GM12878 (cell line): ENCODE data around the gene PGLYRP2. TPM values are rescaled to one million over a fixed set of nuclear protein-coding genes. Genes with fewer than 3 reads are reported as not detected.
A peak's percentile ranks its signal among the peaks of the same experiment; 100 is the strongest.

ENCODE experiments used
- ATF7 ChIP-seq: fragments of 450-650 bp; IDR thresholded peaks from 2 replicates; pipeline ENCODE4 v1.6.1; 2016; ENCODE audit warnings: low read depth, mild to moderate bottlenecking
- CBFB ChIP-seq: IDR thresholded peaks from 2 replicates; pipeline ENCODE4 v1.6.1; 2016; ENCODE audit warnings: antibody characterized with exemption, low read depth
- CREB1 ChIP-seq: IDR thresholded peaks from 2 replicates; pipeline ENCODE4 v1.6.1; 2012; ENCODE audit warnings: low read depth, mild to moderate bottlenecking, inconsistent platforms
- HCFC1 ChIP-seq: fragments of 150-350 bp; IDR thresholded peaks from 2 replicates; pipeline ENCODE4 v1.6.1; 2014; ENCODE audit warnings: low read length
- HDAC6 ChIP-seq: fragments of 200-600 bp; sonication (generic); IDR thresholded peaks from one replicate; pipeline ENCODE4 v1.8.0; 2017; ENCODE audit warnings: antibody characterized with exemption; ENCODE audit not compliant: unreplicated experiment
- LARP7 ChIP-seq: fragments of 450-650 bp; IDR thresholded peaks from 2 replicates; pipeline ENCODE4 v1.6.1; 2017; ENCODE audit warnings: mild to moderate bottlenecking
- MYB ChIP-seq: fragments of 150-350 bp; IDR thresholded peaks from 2 replicates; pipeline ENCODE4 v1.6.1; 2014; ENCODE audit warnings: mild to moderate bottlenecking, low read depth, low read length, borderline replicate concordance
- POLR2AphosphoS5 ChIP-seq: IDR thresholded peaks from 2 replicates; pipeline ENCODE4 v1.6.1; 2011; ENCODE audit warnings: mild to moderate bottlenecking, low read length, inconsistent platforms
- POU2F2 ChIP-seq: IDR thresholded peaks from 3 replicates; pipeline ENCODE4 v1.6.1; 2011; ENCODE audit warnings: low read depth, mild to moderate bottlenecking, low read length, borderline replicate concordance
- RAD51 ChIP-seq: fragments of 450-650 bp; IDR thresholded peaks from 2 replicates; pipeline ENCODE4 v1.6.1; 2016; ENCODE audit warnings: moderate library complexity, mild to moderate bottlenecking, inconsistent platforms
- RELA ChIP-seq: fragments of 450-650 bp; IDR thresholded peaks from 2 replicates; pipeline ENCODE4 v1.8.0; 2014; ENCODE audit warnings: borderline replicate concordance; ENCODE audit not compliant: partially characterized antibody
- SP1 ChIP-seq: IDR thresholded peaks from one replicate; pipeline ENCODE4 v1.6.1; 2011; ENCODE audit warnings: low read depth, low read length
- SREBF1 ChIP-seq: IDR thresholded peaks from 2 replicates; pipeline ENCODE4 v1.6.1; 2012; ENCODE audit warnings: mild to moderate bottlenecking, low read length
- TAF1 ChIP-seq: IDR thresholded peaks from 2 replicates; pipeline ENCODE4 v1.6.1; 2011; ENCODE audit warnings: mild to moderate bottlenecking, low read depth, low read length, borderline replicate concordance
- TCF12 ChIP-seq: IDR thresholded peaks from 2 replicates; pipeline ENCODE4 v1.6.1; 2011; ENCODE audit warnings: low read depth, mild to moderate bottlenecking, low read length
- TCF3 ChIP-seq: IDR thresholded peaks from 2 replicates; pipeline ENCODE4 v1.6.1; 2012; ENCODE audit warnings: low read depth, mild to moderate bottlenecking, low read length, borderline replicate concordance; ENCODE audit not compliant: insufficient read depth
- TCF7 ChIP-seq: IDR thresholded peaks from 2 replicates; pipeline ENCODE4 v1.6.1; 2014; ENCODE audit warnings: antibody characterized with exemption, borderline replicate concordance
- ZNF274 ChIP-seq: IDR thresholded peaks from one replicate; pipeline ENCODE4 v1.8.0; 2011; ENCODE audit not compliant: insufficient read length, insufficient read depth
- polyA plus RNA-seq, 11 experiments: library from polyadenylated mRNA; depleted of rRNA in 4 of 11; unstranded in 6 of 11; stranded (reverse) in 5 of 11; fragments of >200 nt; fragmentation: Nextera tagmentation in 4 of 11; fragmentation: Illumina TruSeq in 1 of 11; extraction: Ambion mirVana in 4 of 11; extraction: Trizol in 1 of 11; gene quantifications; 1 replicate in 1 of 11; 2 replicates in 10 of 11; pipeline versions ENCODE4 v1.2.1 to v1.2.3, GENCODE V29; 2011 to 2016; ENCODE audit warnings: inconsistent platforms in 2 of 11, missing spikeins in 2 of 11, low read depth in 1 of 11
- total RNA-seq, 4 experiments: library from RNA; depleted of rRNA in 3 of 4; stranded (reverse); fragments of >200 nt in 3 of 4; fragmentation: Illumina TruSeq in 1 of 4; extraction: Trizol in 1 of 4; gene quantifications; 2 replicates each; pipeline versions ENCODE4 v1.2.1 to v1.2.3, GENCODE V29; 2013 to 2021
- TF ChIP-seq, protein P1 (sequence below): fragments of 450-650 bp; formaldehyde crosslinking; IDR thresholded peaks from 2 replicates; pipeline ENCODE4 v1.4.0; 2020; ENCODE audit warnings: mild to moderate bottlenecking, moderate library complexity
- TF ChIP-seq, protein P2 (sequence below): IDR thresholded peaks from 2 replicates; pipeline ENCODE4 v1.6.1; 2012; ENCODE audit warnings: low read depth, low read length, improper control_type of control experiment
- TF ChIP-seq, protein P3 (sequence below): fragments of 450-650 bp; IDR thresholded peaks from 2 replicates; pipeline ENCODE4 v1.6.1; 2016; ENCODE audit warnings: mild to moderate bottlenecking
- TF ChIP-seq, protein P4 (sequence below): fragments of 450-650 bp; conservative IDR thresholded peaks from 2 replicates; pipeline ENCODE4 v1.6.1; 2017; ENCODE audit warnings: mild to moderate bottlenecking, moderate library complexity

Gene PGLYRP2
- total and polyA plus RNA-seq, 10 of the 15 experiments (the other 5 are each of a cell fraction or from before 2014, with no cell fraction given), result 0.15 to 0.48 (median 0.26) TPM; not detected in 5

DNA sequence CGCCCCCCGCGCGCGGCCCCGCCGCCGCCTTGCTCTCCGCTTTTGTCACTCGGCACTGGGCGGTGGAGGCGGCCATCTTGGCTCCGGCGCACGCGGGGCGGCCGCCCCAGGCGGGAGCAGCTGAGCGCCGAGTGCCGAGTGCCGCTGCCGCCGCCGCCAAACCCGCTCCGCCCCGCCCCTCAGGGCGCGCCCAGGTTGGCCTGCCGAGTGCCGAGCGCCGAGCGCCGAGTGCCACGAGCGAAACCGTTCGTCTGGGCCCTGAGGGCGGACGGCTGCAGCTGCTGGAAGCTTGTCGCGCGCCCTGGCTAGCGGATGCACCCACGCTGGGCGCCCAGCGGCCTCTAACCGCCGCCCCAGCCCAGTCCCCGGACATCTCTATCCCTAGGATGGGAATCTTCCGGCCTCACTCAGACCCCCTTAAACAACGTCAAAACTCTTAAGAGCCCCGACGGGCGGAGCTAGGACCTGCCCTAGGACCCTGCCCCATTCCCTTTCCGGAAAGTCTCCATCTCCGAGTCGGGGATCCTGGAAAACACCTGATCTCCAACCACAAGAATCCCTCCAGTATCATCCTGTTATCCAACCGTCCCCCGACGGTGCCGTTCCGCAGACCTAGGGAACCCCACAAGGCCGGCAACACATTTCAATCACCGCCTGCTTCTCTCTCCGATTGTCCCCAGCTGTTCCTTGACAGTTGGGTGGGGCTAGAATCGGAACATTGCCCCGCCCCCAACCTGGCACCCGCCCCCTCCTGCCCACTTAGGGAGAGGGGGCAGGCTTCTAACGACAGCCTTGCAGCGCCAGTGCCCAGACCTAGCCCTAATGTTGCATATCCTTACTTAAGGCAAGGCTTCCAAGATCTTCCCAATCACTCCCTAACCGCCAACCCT, 46.4 kb downstream of the PGLYRP2 start (continued):
- peak; percentile 81 for TF ChIP-seq HCFC1
- peak; percentile 57 for TF ChIP-seq RELA
- peak; percentile 76 for TF ChIP-seq SP1
- no peak for TF ChIP-seq TCF7
- TF ChIP-seq MYB, result no peak
- TF ChIP-seq, protein P1, sequence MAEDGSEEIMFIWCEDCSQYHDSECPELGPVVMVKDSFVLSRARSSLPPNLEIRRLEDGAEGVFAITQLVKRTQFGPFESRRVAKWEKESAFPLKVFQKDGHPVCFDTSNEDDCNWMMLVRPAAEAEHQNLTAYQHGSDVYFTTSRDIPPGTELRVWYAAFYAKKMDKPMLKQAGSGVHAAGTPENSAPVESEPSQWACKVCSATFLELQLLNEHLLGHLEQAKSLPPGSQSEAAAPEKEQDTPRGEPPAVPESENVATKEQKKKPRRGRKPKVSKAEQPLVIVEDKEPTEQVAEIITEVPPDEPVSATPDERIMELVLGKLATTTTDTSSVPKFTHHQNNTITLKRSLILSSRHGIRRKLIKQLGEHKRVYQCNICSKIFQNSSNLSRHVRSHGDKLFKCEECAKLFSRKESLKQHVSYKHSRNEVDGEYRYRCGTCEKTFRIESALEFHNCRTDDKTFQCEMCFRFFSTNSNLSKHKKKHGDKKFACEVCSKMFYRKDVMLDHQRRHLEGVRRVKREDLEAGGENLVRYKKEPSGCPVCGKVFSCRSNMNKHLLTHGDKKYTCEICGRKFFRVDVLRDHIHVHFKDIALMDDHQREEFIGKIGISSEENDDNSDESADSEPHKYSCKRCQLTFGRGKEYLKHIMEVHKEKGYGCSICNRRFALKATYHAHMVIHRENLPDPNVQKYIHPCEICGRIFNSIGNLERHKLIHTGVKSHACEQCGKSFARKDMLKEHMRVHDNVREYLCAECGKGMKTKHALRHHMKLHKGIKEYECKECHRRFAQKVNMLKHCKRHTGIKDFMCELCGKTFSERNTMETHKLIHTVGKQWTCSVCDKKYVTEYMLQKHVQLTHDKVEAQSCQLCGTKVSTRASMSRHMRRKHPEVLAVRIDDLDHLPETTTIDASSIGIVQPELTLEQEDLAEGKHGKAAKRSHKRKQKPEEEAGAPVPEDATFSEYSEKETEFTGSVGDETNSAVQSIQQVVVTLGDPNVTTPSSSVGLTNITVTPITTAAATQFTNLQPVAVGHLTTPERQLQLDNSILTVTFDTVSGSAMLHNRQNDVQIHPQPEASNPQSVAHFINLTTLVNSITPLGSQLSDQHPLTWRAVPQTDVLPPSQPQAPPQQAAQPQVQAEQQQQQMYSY (CRISPR knock-in tag), result no peak
- no peak for TF ChIP-seq ATF7
- TF ChIP-seq RAD51, result no peak
- peak; percentile 72 for TF ChIP-seq POLR2AphosphoS5
- TF ChIP-seq TCF12, result peak; percentile 90
- TF ChIP-seq, protein P2, sequence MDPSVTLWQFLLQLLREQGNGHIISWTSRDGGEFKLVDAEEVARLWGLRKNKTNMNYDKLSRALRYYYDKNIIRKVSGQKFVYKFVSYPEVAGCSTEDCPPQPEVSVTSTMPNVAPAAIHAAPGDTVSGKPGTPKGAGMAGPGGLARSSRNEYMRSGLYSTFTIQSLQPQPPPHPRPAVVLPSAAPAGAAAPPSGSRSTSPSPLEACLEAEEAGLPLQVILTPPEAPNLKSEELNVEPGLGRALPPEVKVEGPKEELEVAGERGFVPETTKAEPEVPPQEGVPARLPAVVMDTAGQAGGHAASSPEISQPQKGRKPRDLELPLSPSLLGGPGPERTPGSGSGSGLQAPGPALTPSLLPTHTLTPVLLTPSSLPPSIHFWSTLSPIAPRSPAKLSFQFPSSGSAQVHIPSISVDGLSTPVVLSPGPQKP, result peak; percentile 55; the same call in 1 of the 2 replicates
- TF ChIP-seq HDAC6, result no peak
- no peak for TF ChIP-seq CBFB
- TF ChIP-seq TCF3, result peak; percentile 86
- TF ChIP-seq ZNF274, result no peak
- TF ChIP-seq LARP7, result peak; percentile 91
- TF ChIP-seq, protein P3, sequence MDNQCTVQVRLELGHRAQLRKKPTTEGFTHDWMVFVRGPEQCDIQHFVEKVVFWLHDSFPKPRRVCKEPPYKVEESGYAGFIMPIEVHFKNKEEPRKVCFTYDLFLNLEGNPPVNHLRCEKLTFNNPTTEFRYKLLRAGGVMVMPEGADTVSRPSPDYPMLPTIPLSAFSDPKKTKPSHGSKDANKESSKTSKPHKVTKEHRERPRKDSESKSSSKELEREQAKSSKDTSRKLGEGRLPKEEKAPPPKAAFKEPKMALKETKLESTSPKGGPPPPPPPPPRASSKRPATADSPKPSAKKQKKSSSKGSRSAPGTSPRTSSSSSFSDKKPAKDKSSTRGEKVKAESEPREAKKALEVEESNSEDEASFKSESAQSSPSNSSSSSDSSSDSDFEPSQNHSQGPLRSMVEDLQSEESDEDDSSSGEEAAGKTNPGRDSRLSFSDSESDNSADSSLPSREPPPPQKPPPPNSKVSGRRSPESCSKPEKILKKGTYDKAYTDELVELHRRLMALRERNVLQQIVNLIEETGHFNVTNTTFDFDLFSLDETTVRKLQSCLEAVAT, result peak; percentile 100
- TF ChIP-seq, protein P4, sequence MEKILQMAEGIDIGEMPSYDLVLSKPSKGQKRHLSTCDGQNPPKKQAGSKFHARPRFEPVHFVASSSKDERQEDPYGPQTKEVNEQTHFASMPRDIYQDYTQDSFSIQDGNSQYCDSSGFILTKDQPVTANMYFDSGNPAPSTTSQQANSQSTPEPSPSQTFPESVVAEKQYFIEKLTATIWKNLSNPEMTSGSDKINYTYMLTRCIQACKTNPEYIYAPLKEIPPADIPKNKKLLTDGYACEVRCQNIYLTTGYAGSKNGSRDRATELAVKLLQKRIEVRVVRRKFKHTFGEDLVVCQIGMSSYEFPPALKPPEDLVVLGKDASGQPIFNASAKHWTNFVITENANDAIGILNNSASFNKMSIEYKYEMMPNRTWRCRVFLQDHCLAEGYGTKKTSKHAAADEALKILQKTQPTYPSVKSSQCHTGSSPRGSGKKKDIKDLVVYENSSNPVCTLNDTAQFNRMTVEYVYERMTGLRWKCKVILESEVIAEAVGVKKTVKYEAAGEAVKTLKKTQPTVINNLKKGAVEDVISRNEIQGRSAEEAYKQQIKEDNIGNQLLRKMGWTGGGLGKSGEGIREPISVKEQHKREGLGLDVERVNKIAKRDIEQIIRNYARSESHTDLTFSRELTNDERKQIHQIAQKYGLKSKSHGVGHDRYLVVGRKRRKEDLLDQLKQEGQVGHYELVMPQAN, result peak; percentile 85
- peak; percentile 55; the same call in 1 of the 2 replicates for TF ChIP-seq CREB1
- peak; percentile 86 for TF ChIP-seq TAF1
- TF ChIP-seq POU2F2, result peak; percentile 59; the same call in 2 of the 3 replicates
- no peak for TF ChIP-seq SREBF1
